ENCODE measurements around the gene FBXO48. TPM values are rescaled to one million over a fixed set of nuclear protein-coding genes. Genes with fewer than 3 reads are reported as not detected.

The FBXO48 gene
- total and polyA plus RNA-seq, 12 donors = 0.27 to 1.2 (median 0.86) TPM

DNA sequence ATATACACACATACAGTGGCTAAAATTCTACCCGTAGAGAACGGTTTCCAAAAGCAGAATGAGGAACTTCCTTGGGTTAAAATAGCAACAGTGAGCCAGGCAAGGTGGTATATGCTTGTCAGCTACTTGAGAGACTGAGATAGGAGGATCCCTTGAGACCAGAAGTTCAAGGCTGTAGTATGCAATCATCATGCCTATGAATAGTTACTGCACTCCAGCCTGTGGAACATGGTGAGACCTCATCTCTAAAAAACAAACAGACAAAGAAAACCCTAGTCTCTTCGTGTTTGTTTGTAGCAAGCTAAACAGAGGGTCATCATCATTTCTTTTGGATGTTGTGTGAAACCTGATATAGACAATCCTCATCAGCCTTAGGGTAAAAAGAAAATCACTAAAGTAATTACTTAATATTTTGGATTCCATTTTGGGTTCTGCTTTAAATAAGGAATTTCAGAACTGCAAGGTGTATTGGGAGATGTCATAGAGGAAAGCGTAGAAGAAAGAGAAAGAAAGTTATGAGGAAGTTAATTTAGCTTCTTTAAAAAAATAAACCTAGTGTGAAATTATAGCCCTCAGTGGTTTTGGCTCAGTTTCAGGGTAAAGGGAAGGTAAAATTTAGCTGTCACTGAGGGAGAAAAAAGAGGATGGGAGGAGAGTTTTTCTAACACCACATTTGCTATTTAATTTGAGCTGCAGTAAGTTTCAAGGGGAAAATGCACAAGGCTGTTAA is 55.5 kb downstream of the FBXO48 start:
- H3K36me3 ChIP-seq = no peaks in the 10 kb centered on the region
- H3K4me3 ChIP-seq = no peak overlapping the region
- H3K4me1 ChIP-seq = peaks cover 0 to 18% (median 0%) of the 10 kb centered on the region in 9 donors
- intact Hi-C loops (cut with DNase I) = no loop called here
- TF ChIP-seq, protein P1, sequence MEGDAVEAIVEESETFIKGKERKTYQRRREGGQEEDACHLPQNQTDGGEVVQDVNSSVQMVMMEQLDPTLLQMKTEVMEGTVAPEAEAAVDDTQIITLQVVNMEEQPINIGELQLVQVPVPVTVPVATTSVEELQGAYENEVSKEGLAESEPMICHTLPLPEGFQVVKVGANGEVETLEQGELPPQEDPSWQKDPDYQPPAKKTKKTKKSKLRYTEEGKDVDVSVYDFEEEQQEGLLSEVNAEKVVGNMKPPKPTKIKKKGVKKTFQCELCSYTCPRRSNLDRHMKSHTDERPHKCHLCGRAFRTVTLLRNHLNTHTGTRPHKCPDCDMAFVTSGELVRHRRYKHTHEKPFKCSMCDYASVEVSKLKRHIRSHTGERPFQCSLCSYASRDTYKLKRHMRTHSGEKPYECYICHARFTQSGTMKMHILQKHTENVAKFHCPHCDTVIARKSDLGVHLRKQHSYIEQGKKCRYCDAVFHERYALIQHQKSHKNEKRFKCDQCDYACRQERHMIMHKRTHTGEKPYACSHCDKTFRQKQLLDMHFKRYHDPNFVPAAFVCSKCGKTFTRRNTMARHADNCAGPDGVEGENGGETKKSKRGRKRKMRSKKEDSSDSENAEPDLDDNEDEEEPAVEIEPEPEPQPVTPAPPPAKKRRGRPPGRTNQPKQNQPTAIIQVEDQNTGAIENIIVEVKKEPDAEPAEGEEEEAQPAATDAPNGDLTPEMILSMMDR (IDR thresholded peaks at IDR 0.05) = no peak
- H3K9me3 ChIP-seq = peaks cover 0 to 3% (median 0%) of the 10 kb centered on the region in 11 donors
- no peaks in the 10 kb centered on the region for H3K27me3 ChIP-seq
- ATAC-seq (peak in 1 of 8 donors; percentile 64), DNase-seq (no peak)
- no peak overlapping the region for H3K27ac ChIP-seq
- WGBS, 2 donors = 37 to 48% methylated on average over 4 of the region's 4 CpGs

Other genes with a start within 250 kb of the FBXO48 start
- gene PPP3R1, start 214.8 kb downstream of the FBXO48 start, total RNA-seq = 10 to 100 TPM; 32.5 to 46.1 (median 39.3) TPM
- gene PPP3R1, start 214.8 kb downstream of the FBXO48 start, polyA plus RNA-seq = 10 to 100 TPM in 1 of 2 donors, 1 to 10 TPM in 1; 8.4 to 13.3 TPM
- gene CNRIP1, start 147.3 kb downstream of the FBXO48 start, total RNA-seq = 10 to 100 TPM in 2 of 10 donors, 1 to 10 TPM in 8; 4.8 to 13.4 (median 7.9) TPM
- gene CNRIP1, start 147.3 kb downstream of the FBXO48 start, polyA plus RNA-seq = 10 to 100 TPM; 10.5 to 12.8 TPM
- 10 to 100 TPM in 1 of 10 donors, 1 to 10 TPM in 9; 1.1 to 46.3 (median 2.8) TPM for gene PLEK, start 102.0 kb downstream of the FBXO48 start, total RNA-seq
- 1 to 10 TPM; 1.2 to 3.3 TPM for gene PLEK, start 102.0 kb downstream of the FBXO48 start, polyA plus RNA-seq
- 1 to 10 TPM; 3.4 to 6.5 (median 5.1) TPM for gene APLF, start 291 bp upstream of the FBXO48 start, total RNA-seq
- gene APLF, start 291 bp upstream of the FBXO48 start, polyA plus RNA-seq = 1 to 10 TPM in 1 of 2 donors, under 1 TPM in 1; 0.38 to 1.8 TPM
- gene PROKR1, start 176.3 kb upstream of the FBXO48 start, total RNA-seq = not detected
- under 1 TPM in 1 of 2 donors, not detected in 1; 0.06 TPM for gene PROKR1, start 176.3 kb upstream of the FBXO48 start, polyA plus RNA-seq